ENCODE results near the gene TMEM98.
"Not testable (repeated sequence)": the region's sequence is repeated elsewhere in the genome, so short reads cannot be mapped to it uniquely, and the experiment has no call there.

The TMEM98 gene

GRCh38 chr17:32954477-32954876, 26.5 kb downstream of the TMEM98 start:
- no peak for TF ChIP-seq CTCF (IDR thresholded peaks at IDR 0.05)
- Histone ChIP-seq H3K27ac (no peak overlapping the region), H3K4me3 (no peak overlapping the region)
- no peak for DNase-seq (ENCODE audit: low spot score)

GRCh38 chr17:32955155-32955554, 27.2 kb downstream of the TMEM98 start:
- H3K27ac ChIP-seq, result no peak overlapping the region
- DNase-seq (ENCODE audit: low spot score), result no peak
- TF ChIP-seq CTCF (IDR thresholded peaks at IDR 0.05), result no peak
- H3K4me3 ChIP-seq, result no peak overlapping the region

- TF ChIP-seq CTCF (IDR thresholded peaks at IDR 0.05), result no peak
Observed at GRCh38 chr17:32956240-32956970, 28.5 kb downstream of the TMEM98 start.

GRCh38 chr17:32958418-32958817, 30.5 kb downstream of the TMEM98 start:
- no peak overlapping the region for H3K27ac ChIP-seq
- no peak for DNase-seq (ENCODE audit: low spot score)
- H3K4me3 ChIP-seq, result no peak overlapping the region
- no peak for TF ChIP-seq CTCF (IDR thresholded peaks at IDR 0.05)

More at GRCh38 chr17:32956240-32956970, 28.5 kb downstream of the TMEM98 start:
- Histone ChIP-seq H3K4me3 (no peak overlapping the region), H3K27ac (no peak overlapping the region)
- DNase-seq (ENCODE audit: low spot score), result no peak

GRCh38 chr17:32960815-32961214, 32.9 kb downstream of the TMEM98 start:
- no peak overlapping the region for H3K4me3 ChIP-seq
- TF ChIP-seq CTCF (IDR thresholded peaks at IDR 0.05), result no peak
- no peak for DNase-seq (ENCODE audit: low spot score)
- no peak overlapping the region for H3K27ac ChIP-seq

- H3K27ac ChIP-seq, result no peak overlapping the region
- no peak for TF ChIP-seq CTCF (IDR thresholded peaks at IDR 0.05)
- no peak for DNase-seq (ENCODE audit: low spot score)
- no peak overlapping the region for H3K4me3 ChIP-seq
Observed at GRCh38 chr17:32962320-32962711, 34.4 kb downstream of the TMEM98 start.

- H3K27ac ChIP-seq, result no peak overlapping the region
- no peak overlapping the region for H3K4me3 ChIP-seq
- TF ChIP-seq CTCF (IDR thresholded peaks at IDR 0.05), result no peak
- no peak for DNase-seq (ENCODE audit: low spot score)
Observed at GRCh38 chr17:32964541-32964940, 36.6 kb downstream of the TMEM98 start.

GRCh38 chr17:32969231-32969630, 41.3 kb downstream of the TMEM98 start:
- not testable (repeated sequence) for H3K27ac ChIP-seq; DNase-seq (ENCODE audit: low spot score); H3K4me3 ChIP-seq

All from coronary artery (tissue), 2 donors.